KOPT-K1 (cell line): ENCODE results near the gene GRAP.
A peak's percentile ranks its signal among the peaks of the same experiment; 100 is the strongest.

Experiments
- H3K27ac ChIP-seq: fragments of 200-600 bp; sonication (generic); 2 replicates; pipeline ENCODE4 v1.5.1; 2016; ENCODE audit warnings: antibody characterized with exemption, mild to moderate bottlenecking, low read depth, low read length; ENCODE audit not compliant: poor library complexity, severe bottlenecking
- H3K36me3 ChIP-seq: fragments of 200-600 bp; sonication (generic); 2 replicates; pipeline ENCODE4 v1.5.1; 2017; ENCODE audit warnings: antibody characterized with exemption, mild to moderate bottlenecking, low read length, moderate library complexity; ENCODE audit not compliant: insufficient read depth
- H3K9me3 ChIP-seq: fragments of 200-600 bp; sonication (generic); 2 replicates; pipeline ENCODE4 v1.5.1; 2017; ENCODE audit warnings: antibody characterized with exemption, low read length, mild to moderate bottlenecking; ENCODE audit not compliant: insufficient read depth, poor library complexity, severe bottlenecking

GRAP gene

DNA sequence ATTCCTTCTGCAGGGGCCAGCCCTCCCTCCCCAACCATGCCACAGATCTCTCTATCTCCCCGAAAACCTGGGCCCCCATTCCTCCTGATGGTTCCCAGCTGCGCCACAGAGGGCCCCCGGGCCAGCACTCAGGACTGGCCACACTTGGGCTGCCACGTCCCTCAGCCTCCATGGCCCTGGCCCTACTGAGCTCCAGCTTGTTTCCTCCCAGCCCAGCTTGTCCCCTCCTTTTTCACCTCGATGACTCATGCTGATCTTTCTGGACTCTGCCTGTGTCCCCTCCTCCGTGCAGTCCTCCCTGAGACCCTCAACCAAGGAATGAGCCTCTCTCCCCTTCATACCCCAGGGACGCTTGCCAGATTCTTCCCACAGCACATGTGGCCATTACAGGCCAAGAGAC, 31.3 kb downstream of the GRAP start:
- Histone ChIP-seq H3K27ac (no peak overlapping the region), H3K36me3 (no peaks in the 10 kb centered on the region), H3K9me3 (no peaks in the 10 kb centered on the region)

DNA sequence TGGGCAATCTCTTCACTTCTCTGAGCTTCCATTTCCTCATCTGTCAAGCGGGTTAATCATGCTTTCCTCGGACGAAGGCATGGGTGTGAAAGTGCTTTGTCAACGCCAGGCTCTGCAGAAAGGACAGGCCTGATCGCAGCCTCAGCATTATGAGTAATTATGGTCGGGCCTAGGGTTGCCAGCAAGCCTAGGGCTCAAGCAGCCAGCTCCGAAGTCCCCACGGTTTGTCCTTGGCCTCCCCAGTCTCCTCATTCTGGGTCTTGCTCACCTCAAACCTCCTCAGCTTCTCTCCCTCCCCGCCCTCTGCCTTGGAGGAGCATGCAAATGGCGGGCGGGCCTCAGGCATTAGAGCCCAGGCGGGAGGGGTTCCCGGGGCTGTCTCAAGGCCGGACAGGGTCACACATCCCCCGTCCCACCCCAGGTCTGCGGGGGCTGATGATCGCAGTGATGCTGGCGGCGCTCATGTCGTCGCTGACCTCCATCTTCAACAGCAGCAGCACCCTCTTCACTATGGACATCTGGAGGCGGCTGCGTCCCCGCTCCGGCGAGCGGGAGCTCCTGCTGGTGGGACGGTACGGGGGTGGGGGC, 32.0 kb downstream of the GRAP start:
- Histone ChIP-seq H3K36me3 (no peaks in the 10 kb centered on the region), H3K27ac (no peak overlapping the region), H3K9me3 (no peaks in the 10 kb centered on the region)

- no peak overlapping the region for H3K27ac ChIP-seq
- H3K9me3 ChIP-seq, result no peaks in the 10 kb centered on the region
These were observed 32.7 kb downstream of the GRAP start for GRCh38 chr17:19013806-19014627.

GRCh38 chr17:19013226-19013625, 33.5 kb downstream of the GRAP start:
- H3K36me3 ChIP-seq, result no peaks in the 10 kb centered on the region
- H3K9me3 ChIP-seq, result no peaks in the 10 kb centered on the region
- no peak overlapping the region for H3K27ac ChIP-seq

More at GRCh38 chr17:19013806-19014627, 32.7 kb downstream of the GRAP start:
- no peaks in the 10 kb centered on the region for H3K36me3 ChIP-seq

DNA sequence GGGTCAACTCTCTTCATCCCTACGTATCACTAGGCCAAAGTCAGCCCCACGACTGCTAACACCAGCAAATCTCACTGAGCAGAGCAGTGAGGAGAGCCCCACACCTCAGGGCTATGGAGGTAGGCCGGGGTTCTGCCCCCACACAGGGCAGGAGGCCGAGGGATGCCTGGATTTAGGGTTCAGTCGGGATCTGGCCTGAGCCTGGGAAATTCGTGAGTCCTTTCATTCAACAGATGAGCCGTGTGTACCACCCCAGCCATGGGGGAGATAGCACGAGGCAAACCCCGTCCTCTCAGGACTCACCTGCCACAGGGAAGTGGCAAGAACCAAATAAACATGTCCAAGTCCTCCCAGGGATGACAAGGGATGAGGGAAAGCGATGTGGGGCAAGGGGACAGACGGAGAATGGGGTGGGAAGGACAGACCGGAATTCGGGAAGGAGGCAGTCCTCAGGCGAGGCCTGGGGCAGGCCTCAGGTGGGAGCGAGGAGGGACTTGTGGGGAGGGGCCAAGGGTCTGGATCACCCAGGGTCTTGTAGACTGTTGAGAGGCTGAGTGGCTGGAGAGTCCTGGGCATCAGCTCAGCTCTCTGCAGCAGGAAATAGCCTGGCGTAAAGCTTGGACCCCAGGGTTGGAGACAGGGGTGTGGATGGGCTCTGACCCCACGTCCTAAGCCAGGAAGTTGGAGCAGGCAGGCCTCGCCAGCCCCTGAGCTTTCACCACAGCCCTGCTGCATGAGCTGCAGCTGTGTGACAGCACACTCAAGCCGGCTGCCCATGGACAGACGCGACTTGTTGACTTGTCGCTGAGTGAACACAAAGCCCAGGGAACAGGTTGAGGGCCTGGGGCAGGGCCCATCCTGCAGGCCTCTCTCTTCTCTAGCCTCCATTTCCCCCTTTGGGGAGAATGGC, 34.3 kb downstream of the GRAP start:
- Histone ChIP-seq H3K27ac (no peak overlapping the region), H3K36me3 (no peaks in the 10 kb centered on the region), H3K9me3 (no peaks in the 10 kb centered on the region)

DNA sequence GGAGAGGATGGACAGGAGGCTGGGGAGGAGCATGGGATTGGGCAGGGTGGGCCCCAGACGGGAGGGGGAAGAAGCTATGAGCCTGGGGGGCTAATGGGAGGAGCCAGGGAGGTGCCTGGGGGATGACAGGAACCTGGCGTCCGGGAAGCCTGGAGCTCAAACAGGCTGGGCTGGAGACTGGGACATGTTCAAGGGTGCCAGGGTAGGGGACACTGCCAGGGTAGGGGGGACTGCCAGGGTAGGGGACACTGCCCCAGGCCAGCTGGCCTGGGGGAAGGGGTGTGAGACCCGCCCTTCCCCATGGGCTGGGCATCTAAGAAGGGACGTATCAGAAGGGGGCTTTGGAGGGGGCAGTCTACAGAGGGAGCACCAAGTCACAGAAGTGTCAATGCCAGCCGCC, 35.2 kb downstream of the GRAP start:
- no peak overlapping the region for H3K27ac ChIP-seq
- H3K36me3 ChIP-seq, result no peaks in the 10 kb centered on the region

DNA sequence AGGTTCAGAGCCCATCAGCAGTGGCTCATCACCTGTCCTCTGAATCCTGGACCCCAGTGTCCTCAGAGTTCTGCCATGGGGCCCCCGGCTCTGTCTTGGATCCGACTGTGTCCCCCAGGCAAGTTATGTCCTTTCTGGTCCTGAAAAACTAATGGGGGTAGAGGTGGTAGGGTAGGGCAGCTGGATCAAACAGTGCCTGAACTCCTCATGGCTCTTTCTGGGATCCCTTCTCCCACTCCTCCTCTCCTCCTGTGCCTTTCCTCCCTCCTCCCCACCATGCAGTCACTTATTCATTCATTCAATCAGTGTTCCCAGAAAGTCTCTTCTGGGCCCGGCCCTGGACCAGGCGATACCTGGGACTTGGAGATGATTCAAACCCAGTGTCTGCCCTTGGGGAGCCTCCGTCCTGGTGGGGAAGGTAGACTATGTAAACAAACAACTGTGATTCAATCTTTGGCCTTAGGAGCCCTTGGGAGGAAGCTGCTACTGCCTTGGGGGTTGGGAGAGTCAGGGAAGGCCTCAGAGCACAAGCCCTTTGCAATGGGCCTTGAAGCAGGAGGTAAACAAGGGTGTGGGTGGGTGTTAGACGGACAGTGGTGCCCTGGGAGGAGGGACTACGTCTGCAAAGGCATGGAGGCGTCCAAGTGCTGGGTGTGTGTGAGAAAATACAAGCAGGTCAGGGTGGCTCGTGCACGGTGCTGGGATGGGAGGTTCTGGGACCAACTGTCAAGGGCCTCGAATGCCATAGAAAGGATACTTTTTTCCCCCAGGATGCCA, 35.8 kb downstream of the GRAP start:
- H3K9me3 ChIP-seq, result no peaks in the 10 kb centered on the region
- H3K27ac ChIP-seq, result no peak overlapping the region
- H3K36me3 ChIP-seq, result no peaks in the 10 kb centered on the region

More for the DNA sequence above, 35.2 kb downstream of the GRAP start:
- H3K9me3 ChIP-seq, result no peaks in the 10 kb centered on the region

GRCh38 chr17:19009970-19010369, 36.8 kb downstream of the GRAP start:
- H3K36me3 ChIP-seq, result no peaks in the 10 kb centered on the region
- no peak overlapping the region for H3K27ac ChIP-seq
- no peaks in the 10 kb centered on the region for H3K9me3 ChIP-seq

- H3K36me3 ChIP-seq, result no peaks in the 10 kb centered on the region
- H3K9me3 ChIP-seq, result no peaks in the 10 kb centered on the region
- H3K27ac ChIP-seq, result no peak overlapping the region
These were observed 40.1 kb downstream of the GRAP start for GRCh38 chr17:19006698-19007097.

- no peaks in the 10 kb centered on the region for H3K36me3 ChIP-seq
- H3K9me3 ChIP-seq, result no peaks in the 10 kb centered on the region
- H3K27ac ChIP-seq, result no peak overlapping the region
These were observed 40.8 kb downstream of the GRAP start for GRCh38 chr17:19005789-19006430.

- Histone ChIP-seq H3K9me3 (no peaks in the 10 kb centered on the region), H3K27ac (no peak overlapping the region), H3K36me3 (no peaks in the 10 kb centered on the region)
These were observed 41.5 kb downstream of the GRAP start for GRCh38 chr17:19005137-19005773.

GRCh38 chr17:19004421-19005136, 42.2 kb downstream of the GRAP start, which contains the start of gene FAM83G:
Gene FAM83G, minus strand, starts transcription at chr17:19004764. Its CDS starts 723 bp downstream, at chr17:19004041.
- Histone ChIP-seq H3K9me3 (no peaks in the 10 kb centered on the region), H3K36me3 (no peaks in the 10 kb centered on the region), H3K27ac (peak within 1 kb of the TSS; percentile 28)
